AG04450 (cell line): ENCODE measurements around the gene LEKR1. TPM values are rescaled to one million over a fixed set of nuclear protein-coding genes. Genes with fewer than 3 reads are reported as not detected.

ENCODE experiments used
- CTCF ChIA-PET: fragments of 300-600, 350-600 bp; formaldehyde crosslinking; extraction: SDS; loops from one replicate; lab custom pipeline; 2022; ENCODE audit warnings: antibody characterized with exemption, inconsistent platforms; lab: Charles Lee
- POLR2A ChIA-PET: fragments of 350-600 bp; formaldehyde crosslinking; extraction: SDS; loops from one replicate; lab custom pipeline; 2021; ENCODE audit warnings: antibody characterized with exemption, inconsistent platforms; lab: Yijun Ruan, JAX
- DNase-seq: peaks from one replicate; pipeline ENCODE4 v3.0.0-alpha.2; 2011; ENCODE audit warnings: low read depth, low spot score
- H3K27ac ChIP-seq: one replicate; pipeline ENCODE4 v1.5.1; 2012; ENCODE audit warnings: low read depth, low read length, control low read depth
- H3K27me3 ChIP-seq: one replicate; pipeline ENCODE4 v1.6.0; 2012; ENCODE audit warnings: low read length; ENCODE audit not compliant: control insufficient read depth, insufficient read depth
- H3K4me3 ChIP-seq: 2 replicates; pipeline ENCODE4 v1.5.1; 2011; ENCODE audit warnings: mild to moderate bottlenecking, low read depth, low read length, control low read depth
- H3K9me3 ChIP-seq: 2 replicates; pipeline ENCODE4 v1.5.1; 2012; ENCODE audit warnings: low read length; ENCODE audit not compliant: control insufficient read depth, insufficient read depth
- polyA plus RNA-seq: library from polyadenylated mRNA; depleted of rRNA; stranded (reverse); fragments of >200 nt; gene quantifications from 2 replicates; pipeline ENCODE4 v1.2.3, GENCODE V29; 2011
- TF ChIP-seq, protein P1 (sequence below): IDR thresholded peaks from 2 replicates; pipeline ENCODE4 v1.5.1; 2011; ENCODE audit warnings: low read depth, low read length, control low read depth, inconsistent platforms

LEKR1 gene
- polyA plus RNA-seq, 1 experiment, result 0.26 TPM

DNA sequence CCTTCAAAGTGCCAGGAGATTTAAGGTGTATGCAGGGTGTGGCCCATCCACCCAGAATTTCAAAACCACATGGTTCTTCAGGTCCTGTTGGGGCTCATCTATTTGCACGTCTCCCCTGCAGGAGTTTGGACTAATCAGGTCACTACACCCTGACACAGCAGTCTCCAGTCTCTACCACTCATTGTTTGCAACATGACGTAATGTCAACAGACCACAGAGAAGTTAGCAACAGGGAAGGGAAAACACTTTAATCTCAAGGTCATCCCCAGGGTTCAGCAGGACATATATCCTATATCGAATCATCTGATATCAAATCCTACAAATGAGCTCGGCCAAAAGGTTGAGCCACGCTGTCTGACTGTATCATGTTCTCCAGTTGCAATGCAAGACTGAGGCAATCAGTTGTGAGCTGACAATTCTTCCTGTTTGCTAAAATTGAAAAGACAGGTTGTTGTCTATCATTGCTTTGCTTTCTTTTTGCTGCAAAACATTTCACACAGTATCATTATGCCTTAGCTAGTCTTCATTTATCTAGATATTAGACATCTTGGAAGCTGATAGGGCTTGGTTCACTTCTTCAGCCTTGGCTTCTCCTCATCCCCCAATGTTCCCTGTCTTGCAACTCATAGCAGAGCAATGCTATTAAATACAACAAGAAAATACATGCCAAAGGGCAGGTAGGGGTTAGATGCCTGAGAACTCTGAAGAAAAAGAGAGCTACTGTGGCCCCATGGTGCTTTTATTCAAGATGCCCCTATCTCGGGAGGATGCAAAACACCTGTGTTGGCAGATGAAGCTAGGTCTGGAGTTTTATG lies 13.4 kb upstream of the LEKR1 start:
- no peak for DNase-seq
- CTCF ChIA-PET, result no interaction called here
- H3K27ac ChIP-seq, result no peak overlapping the region
- TF ChIP-seq, protein P1, sequence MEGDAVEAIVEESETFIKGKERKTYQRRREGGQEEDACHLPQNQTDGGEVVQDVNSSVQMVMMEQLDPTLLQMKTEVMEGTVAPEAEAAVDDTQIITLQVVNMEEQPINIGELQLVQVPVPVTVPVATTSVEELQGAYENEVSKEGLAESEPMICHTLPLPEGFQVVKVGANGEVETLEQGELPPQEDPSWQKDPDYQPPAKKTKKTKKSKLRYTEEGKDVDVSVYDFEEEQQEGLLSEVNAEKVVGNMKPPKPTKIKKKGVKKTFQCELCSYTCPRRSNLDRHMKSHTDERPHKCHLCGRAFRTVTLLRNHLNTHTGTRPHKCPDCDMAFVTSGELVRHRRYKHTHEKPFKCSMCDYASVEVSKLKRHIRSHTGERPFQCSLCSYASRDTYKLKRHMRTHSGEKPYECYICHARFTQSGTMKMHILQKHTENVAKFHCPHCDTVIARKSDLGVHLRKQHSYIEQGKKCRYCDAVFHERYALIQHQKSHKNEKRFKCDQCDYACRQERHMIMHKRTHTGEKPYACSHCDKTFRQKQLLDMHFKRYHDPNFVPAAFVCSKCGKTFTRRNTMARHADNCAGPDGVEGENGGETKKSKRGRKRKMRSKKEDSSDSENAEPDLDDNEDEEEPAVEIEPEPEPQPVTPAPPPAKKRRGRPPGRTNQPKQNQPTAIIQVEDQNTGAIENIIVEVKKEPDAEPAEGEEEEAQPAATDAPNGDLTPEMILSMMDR, result no peak
- POLR2A ChIA-PET, result no interaction called here
- no peaks in the 10 kb centered on the region for H3K9me3 ChIP-seq
- no peaks in the 10 kb centered on the region for H3K27me3 ChIP-seq
- H3K4me3 ChIP-seq, result no peak overlapping the region

GRCh38 chr3:156814295-156814694 lies 11.9 kb upstream of the LEKR1 start:
- TF ChIP-seq, protein P1, result no peak
- H3K4me3 ChIP-seq, result no peak overlapping the region
- no peak for DNase-seq
- H3K27ac ChIP-seq, result no peak overlapping the region
- no peaks in the 10 kb centered on the region for H3K27me3 ChIP-seq
- POLR2A ChIA-PET, result no interaction called here
- CTCF ChIA-PET, result no interaction called here
- H3K9me3 ChIP-seq, result no peaks in the 10 kb centered on the region

DNA sequence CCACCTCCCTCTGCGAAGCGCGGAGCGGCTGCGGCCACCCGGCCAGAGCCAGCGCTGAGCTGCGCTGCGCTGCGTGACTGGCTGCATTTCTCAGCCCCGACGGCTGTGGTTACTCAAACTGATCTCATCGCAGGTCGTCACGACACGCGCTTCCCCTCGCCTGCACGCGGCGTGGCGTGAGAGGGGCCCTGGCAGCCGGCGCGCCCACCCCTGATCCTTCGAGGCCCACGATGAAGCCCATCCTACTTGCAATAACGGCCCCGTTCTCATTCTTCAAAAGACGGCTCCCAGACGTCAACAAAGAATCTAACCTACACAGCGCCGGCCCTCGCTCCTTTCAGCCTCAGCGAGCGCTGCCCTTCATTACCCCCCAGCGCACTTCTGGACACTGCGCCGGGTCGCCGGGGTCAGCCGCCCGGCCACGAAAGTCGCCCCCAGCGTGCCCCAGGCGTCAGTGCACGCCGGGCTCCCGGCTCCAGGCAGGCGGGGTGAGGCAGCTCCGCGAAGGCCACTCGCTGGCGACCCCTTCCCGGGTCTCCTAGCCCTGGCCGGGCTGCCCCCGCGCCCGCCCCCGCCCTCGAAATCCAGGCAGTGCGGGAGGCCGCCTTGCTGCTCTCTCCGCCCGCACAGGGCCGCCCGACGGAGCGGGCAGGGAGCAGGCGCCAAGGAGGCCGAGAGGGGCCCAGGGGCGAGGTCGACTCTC lies 9.9 kb upstream of the LEKR1 start:
- no peak for DNase-seq
- TF ChIP-seq, protein P1, result no peak
- ChIA-PET CTCF (no interaction called here), POLR2A (interaction anchor here (1.5 kb wide), 1 partner anchor 10 kb away, joined by 3 read pairs; no protein-coding TSS in a partner anchor)
- Histone ChIP-seq H3K27me3 (no peaks in the 10 kb centered on the region), H3K4me3 (peak overlapping the region; percentile 47), H3K9me3 (no peaks in the 10 kb centered on the region), H3K27ac (peak overlapping the region; percentile 86)

- ChIA-PET CTCF (interaction anchor here (1.0 kb wide), 1 partner anchor 272 kb away, joined by 5 read pairs; no protein-coding TSS in a partner anchor), POLR2A (interaction anchor here (1.0 to 1.5 kb wide), 6 partner anchors 10 to 272 kb away, joined by 3 to 6 read pairs (median 4); no protein-coding TSS in a partner anchor)
These were observed 9.1 kb upstream of the LEKR1 start for GRCh38 chr3:156816794-156817645.

More at GRCh38 chr3:156816794-156817645, 9.1 kb upstream of the LEKR1 start:
- TF ChIP-seq, protein P1, result 0 out of 2 replicates have a peak, but pooled peaks have one; percentile 8
- peak overlapping the region; percentile 86 for H3K27ac ChIP-seq
- H3K27me3 ChIP-seq, result no peaks in the 10 kb centered on the region
- H3K4me3 ChIP-seq, result peak overlapping the region; percentile 54
- H3K9me3 ChIP-seq, result no peaks in the 10 kb centered on the region
- DNase-seq, result no peak
